HL-60 (cell line): ENCODE measurements around the gene AIFM3.

Experiments used
- DNase-seq, 2 experiments: peaks; one replicate each; pipeline ENCODE4 v3.0.0-alpha.2; 2010 to 2020; ENCODE audit warnings: low read depth in 1 of 2, low spot score in 1 of 2
- H3K27ac ChIP-seq: fragments of 250-450 bp; sonication (Bioruptor Pico); replicated peaks from 2 replicates; pipeline ENCODE4 v1.5.1; 2020; ENCODE audit warnings: mild to moderate bottlenecking, moderate library complexity
- H3K27me3 ChIP-seq: fragments of 250-450 bp; sonication (Bioruptor Pico); 2 replicates; pipeline ENCODE4 v1.5.1; 2021; ENCODE audit warnings: mild to moderate bottlenecking, moderate library complexity; ENCODE audit not compliant: insufficient read depth, poor library complexity, severe bottlenecking
- H3K4me3 ChIP-seq: replicated peaks from 2 replicates; pipeline ENCODE4 v1.5.1; 2011; ENCODE audit warnings: mild to moderate bottlenecking, control low read depth, low read length; ENCODE audit not compliant: insufficient read depth
- CTCF ChIP-seq: IDR thresholded peaks from one replicate; pipeline ENCODE4 v1.5.1; 2011; ENCODE audit warnings: low read length, control low read depth, inconsistent platforms; ENCODE audit not compliant: insufficient read depth
- GABPA ChIP-seq: IDR thresholded peaks from 2 replicates; pipeline ENCODE4 v1.6.1; 2012; ENCODE audit warnings: low read depth
- POLR2AphosphoS5 ChIP-seq: IDR thresholded peaks from 2 replicates; pipeline ENCODE4 v1.6.1; 2012; ENCODE audit warnings: low read depth
- SPI1 ChIP-seq: IDR thresholded peaks from 2 replicates; pipeline ENCODE4 v1.6.1; 2012; ENCODE audit warnings: low read depth, mild to moderate bottlenecking, borderline replicate concordance
- TF ChIP-seq, protein P1 (sequence below): IDR thresholded peaks from 2 replicates; pipeline ENCODE4 v1.6.1; 2012; ENCODE audit warnings: low read depth; ENCODE audit not compliant: insufficient replicate concordance

Gene AIFM3

GRCh38 chr22:20951151-20951931 is 15.7 kb upstream of the AIFM3 start:
- DNase-seq = no peak
- no peaks in the 10 kb centered on the region for H3K27me3 ChIP-seq
- H3K4me3 ChIP-seq = no peak overlapping the region
- TF ChIP-seq POLR2AphosphoS5 = no peak
- TF ChIP-seq SPI1 = no peak
- TF ChIP-seq, protein P1, sequence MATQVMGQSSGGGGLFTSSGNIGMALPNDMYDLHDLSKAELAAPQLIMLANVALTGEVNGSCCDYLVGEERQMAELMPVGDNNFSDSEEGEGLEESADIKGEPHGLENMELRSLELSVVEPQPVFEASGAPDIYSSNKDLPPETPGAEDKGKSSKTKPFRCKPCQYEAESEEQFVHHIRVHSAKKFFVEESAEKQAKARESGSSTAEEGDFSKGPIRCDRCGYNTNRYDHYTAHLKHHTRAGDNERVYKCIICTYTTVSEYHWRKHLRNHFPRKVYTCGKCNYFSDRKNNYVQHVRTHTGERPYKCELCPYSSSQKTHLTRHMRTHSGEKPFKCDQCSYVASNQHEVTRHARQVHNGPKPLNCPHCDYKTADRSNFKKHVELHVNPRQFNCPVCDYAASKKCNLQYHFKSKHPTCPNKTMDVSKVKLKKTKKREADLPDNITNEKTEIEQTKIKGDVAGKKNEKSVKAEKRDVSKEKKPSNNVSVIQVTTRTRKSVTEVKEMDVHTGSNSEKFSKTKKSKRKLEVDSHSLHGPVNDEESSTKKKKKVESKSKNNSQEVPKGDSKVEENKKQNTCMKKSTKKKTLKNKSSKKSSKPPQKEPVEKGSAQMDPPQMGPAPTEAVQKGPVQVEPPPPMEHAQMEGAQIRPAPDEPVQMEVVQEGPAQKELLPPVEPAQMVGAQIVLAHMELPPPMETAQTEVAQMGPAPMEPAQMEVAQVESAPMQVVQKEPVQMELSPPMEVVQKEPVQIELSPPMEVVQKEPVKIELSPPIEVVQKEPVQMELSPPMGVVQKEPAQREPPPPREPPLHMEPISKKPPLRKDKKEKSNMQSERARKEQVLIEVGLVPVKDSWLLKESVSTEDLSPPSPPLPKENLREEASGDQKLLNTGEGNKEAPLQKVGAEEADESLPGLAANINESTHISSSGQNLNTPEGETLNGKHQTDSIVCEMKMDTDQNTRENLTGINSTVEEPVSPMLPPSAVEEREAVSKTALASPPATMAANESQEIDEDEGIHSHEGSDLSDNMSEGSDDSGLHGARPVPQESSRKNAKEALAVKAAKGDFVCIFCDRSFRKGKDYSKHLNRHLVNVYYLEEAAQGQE = no peak
- TF ChIP-seq GABPA = no peak
- TF ChIP-seq CTCF = no peak
- H3K27ac ChIP-seq = no peak overlapping the region

DNA sequence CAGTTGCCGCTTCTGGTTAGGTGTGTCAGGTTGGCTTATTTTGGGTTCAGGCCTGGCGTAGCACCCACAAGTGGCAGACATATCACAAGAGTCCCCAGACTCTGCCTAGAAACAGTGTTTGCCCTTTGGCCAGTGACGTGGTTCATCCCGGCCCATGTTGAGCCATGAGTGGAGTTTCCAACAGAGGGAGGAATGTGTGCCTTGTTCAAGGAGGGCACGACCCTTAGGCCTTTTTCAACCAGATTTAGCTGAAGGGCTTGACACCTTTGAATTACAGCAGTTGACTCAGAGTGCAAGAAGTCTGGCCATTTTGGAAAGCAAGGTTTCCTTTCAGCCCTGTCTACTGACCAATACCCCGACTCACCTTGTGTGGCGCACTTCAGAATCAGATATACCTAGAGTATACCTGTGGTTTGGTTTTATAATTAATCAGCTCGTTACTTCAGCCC is 15.1 kb upstream of the AIFM3 start:
- H3K27me3 ChIP-seq = no peaks in the 10 kb centered on the region
- DNase-seq = no peak
- no peak for TF ChIP-seq CTCF
- no peak for TF ChIP-seq GABPA
- H3K27ac ChIP-seq = no peak overlapping the region
- H3K4me3 ChIP-seq = no peak overlapping the region

- no peak for DNase-seq
- Histone ChIP-seq H3K27me3 (no peaks in the 10 kb centered on the region), H3K27ac (no peak overlapping the region), H3K4me3 (no peak overlapping the region)
- TF ChIP-seq SPI1 (no peak), POLR2AphosphoS5 (peak; percentile 9; the same call in 1 of the 2 replicates)
Observed at GRCh38 chr22:20952544-20953341, 14.3 kb upstream of the AIFM3 start.

DNA sequence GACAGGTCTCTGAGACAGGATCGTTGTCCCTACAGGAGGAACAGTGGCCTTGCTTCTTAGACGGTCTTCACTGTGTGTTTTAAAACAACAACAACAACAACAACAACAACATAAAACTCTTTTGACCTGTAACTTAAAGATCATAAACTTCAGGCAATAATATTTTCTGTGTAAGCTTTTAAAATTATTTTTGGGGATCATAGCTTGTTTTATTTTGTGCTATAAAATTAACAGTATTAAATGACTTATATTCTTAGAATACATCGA is 13.8 kb upstream of the AIFM3 start:
- no peak for DNase-seq
- Histone ChIP-seq H3K27me3 (no peaks in the 10 kb centered on the region), H3K4me3 (no peak overlapping the region), H3K27ac (no peak overlapping the region)
- no peak for TF ChIP-seq CTCF
- TF ChIP-seq POLR2AphosphoS5 = no peak
- TF ChIP-seq GABPA = no peak
- TF ChIP-seq, protein P1 = no peak
- no peak for TF ChIP-seq SPI1
